K562 (cell line): ENCODE data around the gene PTPRC. TPM values are rescaled to one million over a fixed set of nuclear protein-coding genes. Genes with fewer than 3 reads are reported as not detected.
"Not testable (repeated sequence)": the region's sequence is repeated elsewhere in the genome, so short reads cannot be mapped to it uniquely, and the experiment has no call there.

Experiments used
- ATAC-seq: fragments of 200-7000 bp; cut with Tn5 transposase; 3 replicates; pipeline ENCODE4 v1.9.1; 2020; ENCODE audit warnings: moderate library complexity
- BruUV-seq: library from RNA; stranded (reverse); fragments of 400-500 nt; replicated peaks from 2 replicates; lab custom pipeline; 2021; lab: Mats Ljungman, UMichigan
- CTCF ChIA-PET: fragments of 300-600 bp; formaldehyde crosslinking; extraction: SDS; loops from one replicate; lab custom pipeline; 2021; ENCODE audit warnings: low intra/inter-chr PET ratio; lab: Yijun Ruan, JAX
- POLR2A ChIA-PET: fragments of 300-600, 350-650 bp; sonication (Branson Sonifier 250); formaldehyde crosslinking; extraction: SDS; loops from one replicate; lab custom pipeline; 2021; ENCODE audit warnings: antibody characterized with exemption, inconsistent platforms; lab: Yijun Ruan, JAX
- DNase-seq, 4 experiments: peaks; one replicate each; pipeline versions ENCODE4 v3.0.0 to v3.0.0-alpha.2; 2011 to 2018; ENCODE audit warnings: low spot score in 3 of 4, mixed read lengths in 3 of 4; ENCODE audit errors: extremely low read depth in 1 of 4
- FAIRE-seq: peaks from 2 replicates; lab custom pipeline; 2011; peaks lifted over from hg19 to GRCh38; lab: Jason Lieb, UNC
- H2AFZ ChIP-seq: 2 replicates; pipeline ENCODE4 v1.6.0; 2011; ENCODE audit warnings: low read depth, low read length, control low read depth, inconsistent platforms
- H3K27ac ChIP-seq: fragments of 200-600 bp; 3 replicates; pipeline ENCODE4 v1.8.0; 2011; ENCODE audit warnings: low read depth, mild to moderate bottlenecking, control low read depth, inconsistent platforms, low read length, moderate library complexity, mixed read lengths; ENCODE audit errors: extremely low read depth
- H3K27me3 ChIP-seq, 2 experiments: fragments of 300-600 bp in 1 of 2; 2 replicates in 1 of 2; 3 replicates in 1 of 2; pipeline versions ENCODE4 v1.6.0 to v1.8.0; 2011; ENCODE audit warnings: inconsistent platforms in 2 of 2, low read length in 2 of 2, mild to moderate bottlenecking in 1 of 2, mixed read lengths in 1 of 2, moderate library complexity in 1 of 2; ENCODE audit not compliant: control insufficient read depth in 2 of 2, insufficient read depth in 2 of 2
- H3K36me3 ChIP-seq: fragments of 300-600 bp; 3 replicates; pipeline ENCODE4 v1.8.0; 2011; ENCODE audit warnings: mild to moderate bottlenecking, low read length, inconsistent platforms; ENCODE audit not compliant: control insufficient read depth, insufficient read depth
- H3K4me1 ChIP-seq, 2 experiments: fragments of 200-600 bp in 1 of 2; replicated peaks in 1 of 2; 2 replicates in 1 of 2; 3 replicates in 1 of 2; pipeline versions ENCODE4 v1.5.1 to v1.8.0; 2011; ENCODE audit warnings: inconsistent platforms in 2 of 2, low read length in 2 of 2, mild to moderate bottlenecking in 1 of 2, mixed read lengths in 1 of 2, moderate library complexity in 1 of 2; ENCODE audit not compliant: control insufficient read depth in 2 of 2, insufficient read depth in 2 of 2
- H3K4me2 ChIP-seq: 2 replicates; pipeline ENCODE4 v1.6.1; 2011; ENCODE audit warnings: low read length, control low read depth, inconsistent platforms, mixed read lengths; ENCODE audit not compliant: insufficient read depth
- H3K4me3 ChIP-seq: fragments of 200-600 bp; sonication (generic), shearing (Covaris generic); 2 replicates; pipeline ENCODE4 v1.5.1; 2016; ENCODE audit warnings: control low read depth, inconsistent platforms
- H3K79me2 ChIP-seq: fragments of 200-600 bp; 3 replicates; pipeline ENCODE4 v1.8.0; 2011; ENCODE audit warnings: low read length, inconsistent platforms; ENCODE audit not compliant: control insufficient read depth, insufficient read depth
- H3K9ac ChIP-seq, 2 experiments: 2 replicates each; pipeline versions ENCODE4 v1.6.0 to v1.6.1; 2011; ENCODE audit warnings: low read depth in 2 of 2, low read length in 2 of 2, control low read depth in 1 of 2, inconsistent platforms in 1 of 2, mild to moderate bottlenecking in 1 of 2, mixed read lengths in 1 of 2; ENCODE audit not compliant: insufficient read depth in 1 of 2
- H3K9me1 ChIP-seq: one replicate; pipeline ENCODE4 v1.6.0; 2011; ENCODE audit warnings: inconsistent platforms, mild to moderate bottlenecking, low read length, moderate library complexity; ENCODE audit not compliant: control insufficient read depth, insufficient read depth
- H3K9me3 ChIP-seq: replicated peaks from 2 replicates; pipeline ENCODE4 v1.5.1; 2011; ENCODE audit warnings: low read depth, low read length, inconsistent platforms; ENCODE audit not compliant: control insufficient read depth, insufficient read depth
- H4K20me1 ChIP-seq: replicated peaks from 2 replicates; pipeline ENCODE4 v1.6.1; 2011; ENCODE audit warnings: low read length, inconsistent platforms, mixed read lengths; ENCODE audit not compliant: control insufficient read depth, insufficient read depth
- FOXO4 ChIP-seq: fragments of 450-650 bp; formaldehyde crosslinking; IDR thresholded peaks from 2 replicates; pipeline ENCODE4 v1.4.0; 2020; ENCODE audit warnings: mild to moderate bottlenecking, moderate library complexity
- WGBS: fragments of 100-300 bp; shearing (Covaris generic); methylation state at CpG from one replicate; pipeline ENCODE4 v1.1.6; 2016; ENCODE audit warnings: low coverage, mixed read lengths; ENCODE audit not compliant: insufficient coverage; ENCODE audit errors: missing lambda C conversion rate; 5-methylcytosine and 5-hydroxymethylcytosine counted together
- in situ Hi-C: fragments of 300-500 bp; cut with MboI; formaldehyde crosslinking; loops from 4 replicates; pipeline ENCODE4 v1.15.0; 2018; ENCODE audit warnings: inconsistent platforms, mixed read lengths
- intact Hi-C: fragments of 100-400 bp; cut with micrococcal nuclease; formaldehyde crosslinking; loops from 2 replicates; pipeline ENCODE4 v1.14.2; 2022
- polyA plus RNA-seq, 8 experiments: library from polyadenylated mRNA; depleted of rRNA in 4 of 8; stranded (reverse) in 5 of 8; unstranded in 3 of 8; fragments of >200 nt; fragmentation: Nextera tagmentation in 2 of 8; fragmentation: Illumina TruSeq in 1 of 8; extraction: Ambion mirVana in 2 of 8; extraction: Trizol in 1 of 8; gene quantifications; 2 replicates each; pipeline versions ENCODE4 v1.2.1 to v1.2.3, GENCODE V29; 2011 to 2014; ENCODE audit warnings: inconsistent platforms in 1 of 8, missing spikeins in 1 of 8
- total RNA-seq, 7 experiments: library from RNA; depleted of rRNA in 6 of 7; stranded (reverse); fragments of >200 nt in 6 of 7; fragmentation: Illumina TruSeq in 2 of 7; extraction: Trizol in 2 of 7; gene quantifications; 2 replicates each; pipeline versions ENCODE4 v1.2.1 to v1.2.3, GENCODE V29; 2011 to 2021; ENCODE audit warnings: low replicate concordance in 1 of 7

Gene PTPRC
- total and polyA plus RNA-seq, 9 of the 15 experiments (the other 6 are each of a cell fraction or from before 2014, with no cell fraction given): 7.1 to 107 (median 62.9) TPM

DNA sequence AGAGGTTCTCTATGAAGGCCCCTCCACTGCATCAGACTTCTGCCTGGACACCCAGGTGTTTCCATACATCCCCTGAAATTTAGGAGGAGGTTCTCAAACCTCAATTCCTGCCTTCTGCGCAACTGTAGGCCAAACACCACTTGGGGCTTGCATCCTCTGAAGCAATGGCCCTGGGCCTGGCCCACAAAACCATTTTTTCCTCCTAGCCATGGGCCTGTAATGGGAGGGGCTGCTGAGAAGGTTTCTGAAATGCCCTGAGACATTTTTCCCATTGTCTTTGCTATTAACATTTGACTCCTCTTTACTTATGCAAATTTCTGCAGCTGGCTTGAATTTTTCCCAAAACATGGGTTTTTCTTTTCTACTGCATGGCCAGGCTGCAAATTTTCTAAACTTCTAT, 37.9 kb upstream of the PTPRC start:
- H3K9me3 ChIP-seq: peaks cover 9% of the 10 kb centered on the region; the same call in 1 of the 2 replicates
- no peaks in the 10 kb centered on the region for H3K27me3 ChIP-seq
- H3K9ac ChIP-seq: no peak overlapping the region
- no peak overlapping the region for H3K4me3 ChIP-seq
- H3K79me2 ChIP-seq: peaks cover 20% of the 10 kb centered on the region; the same call in 2 of the 3 replicates
- H3K27ac ChIP-seq: no peak overlapping the region
- intact Hi-C loops (no loop called here), in situ Hi-C loops (no loop called here)
- peaks cover 6 to 47% of the 10 kb centered on the region in 2 experiments; a peak in 4 of 5 replicates for H3K4me1 ChIP-seq
- FAIRE-seq (no peak), ATAC-seq (no peak), DNase-seq (no peak)
- no peak overlapping the region for H2AFZ ChIP-seq
- POLR2A ChIA-PET: no interaction called here
- no peaks in the 10 kb centered on the region for H3K36me3 ChIP-seq
- H3K9me1 ChIP-seq: no peaks in the 10 kb centered on the region
- CTCF ChIA-PET: no interaction called here
- TF ChIP-seq FOXO4 (CRISPR knock-in tag): no peak
- no peaks in the 10 kb centered on the region for H4K20me1 ChIP-seq
- BruUV-seq: no TSS peak
- H3K4me2 ChIP-seq: no peak overlapping the region
- 86% methylated on average over 1 of the region's 1 CpG for WGBS

DNA sequence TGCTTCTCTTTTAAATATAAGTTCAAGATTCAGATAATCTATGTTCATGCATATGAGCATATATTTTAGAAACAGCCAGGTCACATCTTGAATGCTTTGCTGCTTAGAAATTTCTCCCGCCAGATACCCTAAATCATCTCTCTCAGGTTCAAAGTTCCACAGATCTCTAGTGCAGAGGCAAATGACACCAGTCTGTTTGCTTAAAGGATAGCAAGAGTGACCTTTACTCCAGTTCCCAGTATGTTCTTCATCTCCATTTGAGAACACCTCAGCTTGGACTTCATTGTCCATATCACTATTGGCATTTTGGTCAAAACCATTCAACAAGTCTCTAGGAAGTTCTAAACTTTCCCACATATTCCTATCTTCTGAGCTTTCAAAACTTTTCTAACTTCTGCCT, 37.5 kb upstream of the PTPRC start:
- H3K4me3 ChIP-seq, H3K27me3 ChIP-seq, intact Hi-C loops, H3K36me3 ChIP-seq, DNase-seq, H3K9ac ChIP-seq, ATAC-seq, CTCF ChIA-PET, POLR2A ChIA-PET, H3K9me3 ChIP-seq, in situ Hi-C loops, FAIRE-seq, BruUV-seq, H3K27ac ChIP-seq, H3K9me1 ChIP-seq, H2AFZ ChIP-seq, H4K20me1 ChIP-seq, H3K4me2 ChIP-seq: not testable (repeated sequence)
- WGBS: 64% methylated on average over 1 of the region's 1 CpG
- Histone ChIP-seq H3K79me2 (peaks cover 16% of the 10 kb centered on the region; the same call in 2 of the 3 replicates), H3K4me1 (peaks cover 8 to 47% of the 10 kb centered on the region in 2 experiments; a peak in 4 of 5 replicates)
